Stimulated activated CD8-positive, alpha-beta memory T cell treated with anti-CD3 and anti-CD28 coated beads, Interleukin-2, amount 100 ng/mL, for 1 hour (primary cell): Measurements from ENCODE around the gene SF3A1.
A peak's percentile ranks its signal among the peaks of the same experiment; 100 is the strongest.
"Not testable (repeated sequence)": the region's sequence is repeated elsewhere in the genome, so short reads cannot be mapped to it uniquely, and the experiment has no call there.

Experiments
- DNase-seq, 2 donors: peaks; one replicate each; pipeline ENCODE4 v3.0.0-alpha.2; 2020; ENCODE audit warnings: low read depth in 2 of 2

SF3A1 gene

GRCh38 chr22:30348404-30348803 is 8.3 kb downstream of the SF3A1 start:
- no peak for DNase-seq

GRCh38 chr22:30347255-30347892 is 9.3 kb downstream of the SF3A1 start:
- DNase-seq = no peak

- DNase-seq = no peak
These were observed 12.1 kb downstream of the SF3A1 start for GRCh38 chr22:30344447-30345200.

- DNase-seq = no peak
These were observed 15.6 kb downstream of the SF3A1 start for GRCh38 chr22:30340911-30341685.

DNA sequence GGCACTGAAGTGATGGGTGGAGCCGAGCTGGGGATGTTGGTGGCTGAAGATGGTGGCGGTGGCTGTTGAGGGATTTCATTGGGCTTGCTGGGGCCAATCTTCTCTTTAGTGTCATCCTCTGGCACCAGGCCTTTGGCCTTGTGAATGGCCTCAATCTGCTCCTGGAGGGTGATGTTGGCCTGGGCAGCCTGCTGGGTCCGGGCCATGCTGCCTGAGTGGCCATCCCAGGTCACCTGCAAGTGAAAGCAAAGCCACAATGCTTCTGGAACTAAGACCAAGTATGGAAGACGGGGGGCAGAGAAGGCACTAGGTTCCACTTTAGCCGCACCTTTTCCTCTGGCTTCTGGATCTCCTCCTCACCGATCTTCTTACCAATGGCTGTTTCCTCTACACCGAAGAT is 17.9 kb downstream of the SF3A1 start:
- no peak for DNase-seq

DNA sequence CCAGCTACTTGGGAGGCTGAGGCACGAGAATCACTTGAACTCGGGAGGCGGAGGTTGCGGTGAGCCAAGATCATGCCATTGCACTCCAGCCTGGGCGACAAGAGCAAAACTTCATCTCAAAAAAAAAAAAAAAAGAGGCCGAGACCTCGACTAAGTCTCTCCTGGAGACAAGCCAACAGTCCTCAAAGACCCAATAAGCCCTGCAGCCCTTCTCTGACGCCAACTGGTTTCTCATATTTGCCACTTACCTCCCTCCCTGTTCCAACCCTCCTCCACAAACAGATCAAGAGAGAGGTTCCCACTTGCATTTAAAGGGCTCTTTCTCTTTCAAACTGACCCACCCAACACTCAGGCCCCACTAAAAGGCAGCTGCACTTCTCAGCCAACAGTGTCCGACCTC is 18.4 kb downstream of the SF3A1 start:
- DNase-seq = not testable (repeated sequence)

DNA sequence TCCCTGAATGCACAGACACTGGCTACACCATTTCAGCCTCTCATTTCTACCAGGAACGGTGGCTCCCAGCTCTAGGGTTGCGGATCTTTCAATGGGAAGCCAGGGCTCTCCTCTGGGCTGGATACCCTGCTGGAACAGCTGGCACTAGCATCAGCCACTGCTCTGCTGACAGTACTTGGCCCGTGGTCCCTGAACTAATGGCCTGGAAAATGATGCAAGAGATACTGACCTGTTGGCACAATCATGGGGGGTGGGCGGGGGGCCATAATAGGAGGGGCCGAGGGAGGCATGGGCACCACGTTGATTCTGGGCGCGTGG is 19.3 kb downstream of the SF3A1 start:
- no peak for DNase-seq

DNA sequence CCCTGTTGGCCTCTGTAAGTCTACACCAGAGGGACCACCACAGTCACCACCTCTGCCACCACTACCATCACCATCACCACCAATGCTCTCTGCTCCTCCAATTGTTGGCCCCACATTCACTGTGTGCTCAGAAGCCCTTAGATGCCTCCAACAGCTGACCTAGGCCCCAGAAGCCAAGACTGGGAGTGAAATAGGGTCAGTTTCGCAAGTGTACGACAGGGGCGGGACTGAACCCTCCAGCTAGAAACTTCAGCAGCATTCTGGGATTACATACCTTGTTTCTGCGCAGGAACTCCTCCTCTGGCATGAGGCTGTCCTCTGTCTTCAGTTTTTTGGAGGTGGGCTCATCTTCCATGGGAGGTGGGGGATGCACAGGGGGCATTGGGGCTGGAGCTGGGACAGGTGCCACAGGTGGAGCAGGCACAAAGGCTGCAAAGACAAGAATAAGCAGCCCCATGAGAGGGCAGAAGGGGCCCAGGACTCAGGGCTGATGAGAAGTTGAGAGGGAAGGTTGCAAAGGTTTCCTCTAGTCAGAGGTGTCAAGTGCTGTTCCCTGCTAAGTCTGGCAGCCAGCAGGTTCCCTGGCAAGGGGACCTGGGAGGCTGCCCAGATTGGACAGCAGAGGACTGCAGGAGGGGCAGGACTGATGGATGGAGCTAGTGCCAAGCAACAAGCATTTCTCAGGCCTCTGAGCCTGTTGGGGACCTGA is 19.8 kb downstream of the SF3A1 start:
- no peak for DNase-seq

GRCh38 chr22:30335236-30335635 is 21.5 kb downstream of the SF3A1 start:
- no peak for DNase-seq

- DNase-seq = no peak
These were observed 22.0 kb downstream of the SF3A1 start for GRCh38 chr22:30334646-30335045.

- DNase-seq = no peak
These were observed 23.0 kb downstream of the SF3A1 start for GRCh38 chr22:30333707-30334087.

DNA sequence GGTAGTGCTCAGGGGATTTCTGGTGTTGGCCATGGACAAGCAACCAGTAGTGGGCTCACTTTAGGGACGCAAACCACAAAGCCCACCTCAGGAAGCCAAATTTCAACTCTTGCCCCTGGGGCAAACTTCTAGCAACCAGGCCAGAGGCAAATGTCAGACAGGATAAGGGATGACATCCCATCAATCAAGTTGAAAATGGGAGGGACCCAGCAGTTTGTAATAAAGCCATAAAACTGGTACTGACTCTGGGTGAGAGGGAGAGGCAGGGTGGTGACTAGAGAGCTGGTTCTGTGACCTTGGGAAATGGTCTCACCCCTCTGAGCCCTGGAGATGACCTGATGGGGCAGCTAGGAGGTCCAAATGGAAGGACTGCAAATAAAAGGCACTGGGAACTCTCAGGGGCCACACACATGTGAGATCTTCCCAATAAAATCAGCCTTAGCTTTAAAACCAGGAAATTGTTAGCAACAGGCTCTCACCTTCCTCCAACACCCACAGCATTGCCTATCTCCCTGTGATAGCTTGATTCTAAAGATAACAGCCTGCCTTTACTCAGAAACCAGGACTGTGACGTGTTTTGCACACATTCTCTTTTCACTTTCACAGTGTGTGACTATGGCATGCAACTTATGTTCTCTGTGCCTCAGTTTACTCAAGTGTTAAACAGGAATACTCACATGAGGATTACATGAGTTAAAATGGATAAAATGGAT is 23.5 kb downstream of the SF3A1 start:
- DNase-seq = no peak

GRCh38 chr22:30332551-30332950 is 24.1 kb downstream of the SF3A1 start:
- DNase-seq = no peak

GRCh38 chr22:30328466-30329049 is 28.1 kb downstream of the SF3A1 start:
- no peak for DNase-seq

DNA sequence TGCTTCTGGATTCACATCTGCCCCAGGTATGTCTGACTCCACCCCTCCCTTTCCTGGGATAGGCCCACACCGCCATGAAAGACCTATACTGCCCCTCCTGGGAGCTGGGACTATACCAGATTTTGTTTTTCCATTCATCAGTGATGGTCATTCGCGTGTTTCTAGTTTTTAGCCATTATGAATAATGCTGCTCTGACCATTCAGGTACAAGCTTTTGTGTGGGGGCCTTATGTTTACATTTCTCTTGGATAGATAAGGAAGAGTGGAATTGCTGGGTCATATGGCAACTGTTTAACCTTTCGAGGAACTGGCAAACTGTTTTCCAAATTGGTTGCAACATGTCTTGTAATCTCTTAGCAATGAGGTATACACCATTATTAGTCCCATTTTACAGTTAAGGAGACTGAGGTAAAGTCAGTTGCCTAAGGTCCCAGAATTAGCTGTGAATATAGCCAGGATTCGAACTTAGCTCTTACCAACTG is 28.8 kb downstream of the SF3A1 start:
- DNase-seq = no peak

DNA sequence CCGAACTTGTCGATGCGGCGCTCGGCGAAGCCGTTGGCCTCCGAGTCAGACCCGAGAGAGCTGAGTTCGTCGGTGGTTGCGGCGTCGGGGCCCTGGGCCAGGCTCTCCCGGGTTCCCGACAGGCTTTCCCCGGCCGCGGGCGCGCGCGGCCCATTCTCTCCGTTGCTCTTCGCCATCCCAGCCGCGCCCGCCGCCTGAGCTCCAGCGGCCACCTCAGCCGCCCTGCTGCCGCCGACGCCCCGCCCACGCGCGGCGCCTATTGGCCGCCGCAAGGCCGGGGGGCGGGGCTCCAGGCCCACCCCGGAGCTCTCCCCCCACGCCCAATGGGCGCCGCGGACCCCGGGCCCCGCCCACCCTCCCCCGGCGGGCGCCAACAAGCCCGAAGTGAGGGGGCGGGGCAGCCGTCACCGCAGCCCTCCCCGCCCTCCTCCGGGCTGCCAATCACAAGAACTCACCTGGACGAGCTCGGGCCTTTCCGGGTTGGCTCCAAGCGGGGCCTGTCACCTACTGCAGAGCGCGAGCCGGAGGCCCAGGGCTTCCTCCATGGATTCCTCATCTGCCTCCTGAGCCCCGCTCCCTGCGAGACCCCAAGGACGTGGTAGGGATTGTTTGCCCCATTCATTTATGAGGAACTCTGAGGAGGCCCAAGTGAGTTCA is 29.9 kb downstream of the SF3A1 start, which contains the start of gene TBC1D10A:
Gene TBC1D10A, minus strand, starts transcription at position 236 of the 657 bp plus-strand sequence. Its CDS starts 60 bp downstream, at position 176.
- DNase-seq = peak; percentile 82 to 91

- no peak for DNase-seq
These were observed 30.4 kb downstream of the SF3A1 start for GRCh38 chr22:30326255-30326705.

GRCh38 chr22:30325724-30326254 is 30.9 kb downstream of the SF3A1 start:
- no peak for DNase-seq

DNA sequence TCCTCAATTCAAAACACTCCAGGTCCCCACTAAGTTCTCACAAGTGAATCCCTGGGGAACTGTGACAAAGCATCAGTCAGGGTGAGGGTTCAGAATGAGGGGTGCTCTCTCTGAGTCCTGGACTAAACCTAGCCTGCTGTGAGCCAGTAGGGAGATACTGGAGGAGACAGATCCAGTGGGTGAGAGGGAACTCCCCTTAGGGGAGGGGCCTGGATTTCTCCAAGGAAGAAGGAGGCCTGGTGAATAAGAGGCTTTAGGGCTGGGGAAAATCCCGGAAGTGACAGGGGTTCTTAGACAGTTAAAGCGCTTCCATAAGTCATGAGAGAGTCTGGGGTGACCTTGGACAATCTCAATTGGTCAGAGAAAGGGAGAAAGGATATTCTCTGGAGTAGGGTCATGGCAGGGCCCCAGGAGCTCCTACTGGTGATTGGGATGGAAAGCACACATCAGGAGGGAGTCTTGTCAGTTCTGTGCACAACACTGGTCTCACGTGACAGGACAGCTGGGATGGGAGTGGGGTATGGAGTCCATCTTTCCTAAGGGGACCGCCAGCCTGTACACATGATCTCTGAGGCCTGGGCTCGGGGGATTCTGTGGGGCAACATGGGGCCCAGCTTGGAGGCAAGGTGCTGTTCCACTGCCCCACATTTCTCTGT is 31.5 kb downstream of the SF3A1 start:
- DNase-seq = no peak
